Measurements from ENCODE around the gene CD44. TPM values are rescaled to one million over a fixed set of nuclear protein-coding genes. Genes with fewer than 3 reads are reported as not detected.

Gene CD44
- total RNA-seq, 1 donor from 2014 or later: 97.3 TPM

- DNase-seq (ENCODE audit: extremely low read depth, low read depth, low spot score): no peak
These were observed 2.7 kb upstream of the CD44 start for GRCh38 chr11:35136311-35136710.

GRCh38 chr11:35138058-35138457, 913 bp upstream of the CD44 start:
- no peak for DNase-seq (ENCODE audit: extremely low read depth, low read depth, low spot score)

- no peak for DNase-seq (ENCODE audit: extremely low read depth, low read depth, low spot score)
These were observed 397 bp upstream of the CD44 start for GRCh38 chr11:35138606-35138942.

- no peak for DNase-seq (ENCODE audit: extremely low read depth, low read depth, low spot score)
These were observed 831 bp downstream of the CD44 start for GRCh38 chr11:35139722-35140282.

- DNase-seq (ENCODE audit: extremely low read depth, low read depth, low spot score): no peak
These were observed 2.1 kb downstream of the CD44 start for GRCh38 chr11:35141071-35141470.

GRCh38 chr11:35141571-35141971, 2.6 kb downstream of the CD44 start:
- DNase-seq (ENCODE audit: extremely low read depth, low read depth, low spot score): no peak

- DNase-seq (ENCODE audit: extremely low read depth, low read depth, low spot score): no peak
These were observed 3.6 kb downstream of the CD44 start for GRCh38 chr11:35142481-35143075.

GRCh38 chr11:35143297-35144135, 4.5 kb downstream of the CD44 start:
- DNase-seq (ENCODE audit: extremely low read depth, low read depth, low spot score): no peak

GRCh38 chr11:35144136-35144741, 5.3 kb downstream of the CD44 start:
- no peak for DNase-seq (ENCODE audit: extremely low read depth, low read depth, low spot score)

GRCh38 chr11:35144806-35145205, 5.8 kb downstream of the CD44 start:
- DNase-seq (ENCODE audit: extremely low read depth, low read depth, low spot score): no peak

GRCh38 chr11:35145271-35145670, 6.3 kb downstream of the CD44 start:
- DNase-seq (ENCODE audit: extremely low read depth, low read depth, low spot score): no peak

- no peak for DNase-seq (ENCODE audit: extremely low read depth, low read depth, low spot score)
These were observed 7.1 kb downstream of the CD44 start for GRCh38 chr11:35146074-35146521.

- no peak for DNase-seq (ENCODE audit: extremely low read depth, low read depth, low spot score)
These were observed 7.7 kb downstream of the CD44 start for GRCh38 chr11:35146711-35147110.

GRCh38 chr11:35147235-35147634, 8.3 kb downstream of the CD44 start:
- no peak for DNase-seq (ENCODE audit: extremely low read depth, low read depth, low spot score)

GRCh38 chr11:35148163-35148837, 9.3 kb downstream of the CD44 start:
- DNase-seq (ENCODE audit: extremely low read depth, low read depth, low spot score): no peak

- DNase-seq (ENCODE audit: extremely low read depth, low read depth, low spot score): no peak
These were observed 11.5 kb downstream of the CD44 start for GRCh38 chr11:35150454-35150853.

- no peak for DNase-seq (ENCODE audit: extremely low read depth, low read depth, low spot score)
These were observed 12.3 kb downstream of the CD44 start for GRCh38 chr11:35151241-35151640.

GRCh38 chr11:35151683-35152280, 12.8 kb downstream of the CD44 start:
- no peak for DNase-seq (ENCODE audit: extremely low read depth, low read depth, low spot score)

GRCh38 chr11:35152575-35152974, 13.6 kb downstream of the CD44 start:
- DNase-seq (ENCODE audit: extremely low read depth, low read depth, low spot score): no peak

GRCh38 chr11:35153280-35153679, 14.3 kb downstream of the CD44 start:
- no peak for DNase-seq (ENCODE audit: extremely low read depth, low read depth, low spot score)

GRCh38 chr11:35154952-35155351, 16.0 kb downstream of the CD44 start:
- DNase-seq (ENCODE audit: extremely low read depth, low read depth, low spot score): no peak
